ENCODE data around the gene ZFP28.

ZFP28 gene

DNA sequence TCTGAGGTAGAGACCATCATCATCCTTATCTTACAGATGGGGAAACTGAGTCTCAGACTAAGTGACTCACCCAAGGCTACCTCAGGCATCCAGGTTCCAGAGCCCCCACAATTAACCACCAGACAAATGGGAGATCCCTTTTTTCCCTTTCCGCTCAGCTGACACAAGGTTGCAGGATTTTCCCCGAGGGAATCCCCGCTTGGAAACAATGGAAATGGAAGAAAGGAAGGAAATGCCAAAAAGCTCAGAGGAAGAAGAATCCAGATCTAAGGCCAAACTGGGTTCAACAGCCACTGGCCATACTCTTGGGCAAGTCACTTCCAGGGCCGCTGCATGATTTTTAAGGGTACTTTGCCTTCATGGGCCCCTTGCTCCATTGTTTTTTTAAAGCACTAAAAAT lies 57.9 kb downstream of the ZFP28 start:
- DNase-seq, result no peak

DNA sequence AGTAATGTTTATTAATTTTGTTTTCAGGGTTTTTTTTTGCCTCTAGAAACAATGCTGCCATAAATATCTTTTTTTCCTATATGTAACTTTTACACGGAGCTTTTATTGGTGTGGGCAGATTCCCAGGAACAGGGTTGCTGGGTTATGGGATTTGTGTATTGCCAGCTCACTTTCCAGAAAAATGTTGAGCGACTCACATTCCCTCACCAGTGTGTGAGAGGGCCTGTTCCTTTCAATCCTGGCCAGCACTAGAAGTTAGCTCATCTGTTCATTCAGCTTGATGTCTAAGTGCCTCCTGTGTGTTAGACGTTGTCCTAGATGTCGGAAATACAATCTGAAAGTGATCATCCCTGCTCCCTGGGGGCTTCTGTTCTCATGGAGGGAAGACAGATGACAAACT lies 58.9 kb downstream of the ZFP28 start:
- DNase-seq, result no peak

DNA sequence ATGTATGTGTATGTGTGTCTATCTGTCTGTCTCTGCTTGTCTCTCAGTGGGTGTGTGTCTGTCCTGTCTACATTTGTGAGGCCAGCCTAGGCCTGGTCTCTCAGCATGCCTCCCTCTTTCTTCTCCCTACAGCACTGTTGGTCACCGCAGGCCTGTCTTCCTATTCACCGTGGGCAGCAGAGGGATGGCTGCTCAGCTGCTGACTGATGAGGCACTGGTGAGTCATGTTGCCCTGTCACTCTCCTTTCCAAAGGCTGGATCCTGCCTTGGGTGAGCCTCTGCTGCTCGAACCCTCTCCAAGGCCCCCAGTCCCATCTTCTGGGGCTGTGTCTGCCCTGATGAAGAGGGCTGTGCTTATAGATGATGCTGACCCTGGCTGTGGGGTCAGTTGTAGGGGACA lies 62.6 kb downstream of the ZFP28 start:
- no peak for DNase-seq

DNA sequence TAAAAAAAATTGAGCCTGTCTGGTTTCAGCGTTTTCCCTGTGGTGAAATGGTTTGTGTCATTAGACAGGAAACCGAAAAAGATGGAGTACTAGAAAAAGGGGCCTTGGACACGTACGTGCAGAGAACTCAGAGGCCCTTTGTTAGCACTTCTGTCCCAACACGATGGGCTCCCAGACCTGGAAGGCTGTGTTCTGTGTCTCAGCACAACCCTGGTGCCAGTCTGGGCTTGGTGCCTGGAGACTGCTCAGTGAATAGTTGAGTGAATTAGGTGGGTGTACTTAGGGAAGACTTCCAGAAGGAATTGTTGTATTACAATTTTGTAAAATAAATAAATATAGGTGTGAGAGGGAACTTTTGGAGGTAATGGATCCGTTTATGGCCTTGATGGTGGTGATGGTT lies 65.1 kb downstream of the ZFP28 start:
- no peak for DNase-seq

Data from activated naive CD4-positive, alpha-beta T cell treated with anti-CD3 and anti-CD28 coated beads, Interleukin-2, amount 50 U/mL, for 16 hours (primary cell).